Globus pallidus (tissue), 1 donor: Measurements from ENCODE around the gene ETF1.
"Not testable (repeated sequence)": the region's sequence is repeated elsewhere in the genome, so short reads cannot be mapped to it uniquely, and the experiment has no call there.

Source experiments
- DNase-seq: peaks from one replicate; pipeline ENCODE4 v3.0.0-alpha.2; 2015; ENCODE audit warnings: low spot score

Gene ETF1

GRCh38 chr5:138490648-138491283 is 52.3 kb downstream of the ETF1 start:
- DNase-seq = no peak

- DNase-seq = no peak
Measured at GRCh38 chr5:138489683-138490061, 53.4 kb downstream of the ETF1 start.

DNA sequence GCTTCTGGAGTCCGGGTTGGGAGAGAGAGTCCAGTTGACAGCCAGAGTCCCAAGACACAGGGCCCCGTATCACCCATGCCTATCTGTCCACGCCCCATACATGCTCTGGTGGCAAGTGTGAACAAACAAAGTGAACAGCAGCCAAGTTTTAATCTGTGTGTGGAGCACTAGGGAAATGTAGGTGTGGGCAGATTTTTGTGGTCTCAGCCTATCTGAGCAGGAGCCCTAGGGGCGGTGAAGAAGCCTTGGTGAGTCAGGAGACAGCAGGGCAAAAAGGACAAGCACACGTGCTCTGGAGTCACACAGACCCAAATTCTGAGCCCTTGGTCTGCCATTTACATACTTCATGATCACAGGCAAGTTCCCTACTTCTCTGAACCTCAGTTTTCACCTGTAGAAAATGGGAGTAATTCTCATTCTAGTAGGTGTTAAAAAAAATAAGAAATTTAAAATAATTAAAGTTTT is 54.5 kb downstream of the ETF1 start:
- no peak for DNase-seq

GRCh38 chr5:138482638-138483037 is 60.4 kb downstream of the ETF1 start:
- DNase-seq = no peak

- no peak for DNase-seq
Measured at GRCh38 chr5:138476918-138477317, 66.1 kb downstream of the ETF1 start.

DNA sequence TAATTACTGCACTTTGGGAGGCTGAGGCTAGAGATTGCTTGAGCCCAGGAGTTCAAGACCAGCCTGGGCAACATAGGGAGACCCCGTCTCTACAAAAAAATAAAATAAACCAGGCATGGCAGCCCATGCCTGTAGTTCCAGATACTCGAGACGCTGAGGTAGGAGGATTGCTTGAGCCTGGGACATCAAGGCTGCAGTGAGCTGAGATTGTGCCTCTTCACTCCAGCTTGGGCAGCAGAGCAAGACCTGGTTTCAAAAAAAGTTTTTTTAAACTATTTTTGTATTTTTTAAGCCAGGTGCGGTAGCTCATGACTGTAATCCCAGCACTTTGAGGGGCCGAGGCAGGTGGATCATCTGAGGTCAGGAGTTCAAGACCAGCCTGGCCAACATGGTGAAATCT is 69.9 kb downstream of the ETF1 start:
- DNase-seq = not testable (repeated sequence)

DNA sequence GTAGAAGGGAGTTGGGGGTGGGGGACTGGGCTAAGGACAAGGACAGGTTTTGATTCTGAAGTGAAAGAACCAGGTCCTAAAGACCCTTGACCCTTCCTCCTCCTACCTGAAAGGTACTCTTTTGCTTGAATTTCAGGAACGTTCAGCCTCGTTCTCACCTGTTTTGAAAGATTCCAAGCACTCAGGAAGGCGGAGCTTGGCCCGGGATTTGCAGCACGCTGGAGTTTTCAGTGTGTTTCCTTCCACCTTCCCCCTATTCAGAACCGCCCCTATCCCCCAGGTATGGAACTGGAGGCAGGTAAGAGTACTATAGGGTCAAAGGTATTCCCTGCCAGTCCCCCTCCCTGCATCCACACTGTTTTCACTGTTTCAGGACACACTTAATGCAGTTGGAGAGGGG is 70.7 kb downstream of the ETF1 start:
- no peak for DNase-seq

DNA sequence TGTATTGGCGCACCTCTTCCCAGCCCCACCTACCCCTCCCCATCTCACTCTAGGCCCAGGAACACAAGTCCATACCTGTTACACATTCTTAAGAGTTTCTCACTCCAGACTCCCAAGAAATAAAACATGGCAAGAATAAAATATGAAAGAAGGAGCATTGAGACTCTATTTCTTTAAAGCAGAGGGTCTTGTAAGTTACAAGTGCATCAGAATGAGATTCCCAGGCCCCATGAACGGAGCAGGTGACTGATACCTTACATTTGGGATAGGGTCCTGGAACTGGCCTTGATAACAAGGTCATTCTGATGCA is 72.0 kb downstream of the ETF1 start:
- no peak for DNase-seq

DNA sequence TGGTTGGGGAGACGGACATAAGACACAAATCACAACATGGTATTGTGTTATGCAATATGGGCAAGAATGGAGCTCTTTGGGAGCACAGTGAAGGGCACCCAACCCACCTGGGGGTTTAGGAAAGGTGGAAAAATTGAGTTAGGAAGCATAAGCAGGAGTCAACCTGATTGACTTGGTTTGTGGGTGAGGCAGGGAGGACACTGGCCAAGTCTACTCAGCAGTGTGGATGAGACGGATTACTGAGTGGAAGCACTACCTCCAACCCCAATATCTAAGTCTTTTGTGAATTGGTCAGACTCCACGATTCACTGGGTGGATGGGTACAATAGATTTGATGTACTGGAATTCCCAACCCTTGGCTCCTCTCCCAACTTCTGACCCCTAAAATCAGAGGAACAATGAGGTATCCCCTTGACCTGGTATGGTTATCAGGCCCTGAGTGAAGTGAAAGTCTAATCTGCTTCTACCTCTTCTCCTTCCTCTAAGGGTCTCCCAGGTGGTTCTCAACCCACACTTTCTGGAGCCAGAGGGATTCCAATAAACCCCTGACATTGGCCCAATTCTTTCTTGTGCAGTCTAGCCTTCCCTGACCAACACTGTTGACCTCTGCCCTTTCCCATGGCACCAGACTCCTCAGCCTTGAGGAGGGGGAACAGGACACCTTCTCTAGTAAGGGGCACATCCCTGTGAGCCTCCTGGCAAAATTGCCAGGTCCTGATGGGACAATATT is 72.5 kb downstream of the ETF1 start:
- DNase-seq = no peak

DNA sequence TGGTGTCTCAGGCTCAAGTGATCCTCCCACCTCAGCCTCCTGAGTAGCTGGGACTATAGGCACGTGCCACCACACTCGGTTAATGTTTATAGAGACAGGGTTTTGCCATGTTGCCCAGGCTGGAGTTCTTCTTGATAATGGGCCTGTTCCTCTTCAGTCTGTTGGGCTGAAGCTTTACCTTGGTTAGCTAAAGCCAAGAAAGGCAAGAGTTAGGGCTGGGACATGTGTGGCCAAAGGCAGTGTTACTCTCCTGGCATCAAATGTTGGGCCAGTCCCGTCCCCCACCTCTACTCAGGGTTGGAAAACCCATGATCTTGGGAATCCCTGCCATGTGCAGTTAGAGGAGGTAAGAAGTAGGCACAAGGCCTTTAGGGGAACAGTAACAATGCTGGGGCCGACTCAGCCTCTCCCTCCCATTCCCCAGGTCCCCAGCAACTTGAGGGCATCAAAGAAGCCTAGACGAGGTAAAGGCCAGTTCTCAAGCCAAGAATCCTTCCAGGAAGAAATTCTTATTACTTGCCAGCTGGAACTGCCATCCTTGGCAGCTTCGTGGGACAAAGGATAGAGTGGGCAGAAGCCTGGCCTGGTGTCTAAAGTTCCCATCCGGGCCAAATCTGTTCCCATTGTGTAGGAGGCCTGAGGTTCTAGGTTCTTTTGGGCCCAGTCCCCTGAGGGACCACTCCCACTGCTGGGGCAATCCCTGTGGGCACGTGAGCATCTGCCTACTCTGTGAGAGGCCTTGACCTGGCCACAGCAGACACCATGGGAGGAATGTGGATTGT is 73.3 kb downstream of the ETF1 start:
- DNase-seq = no peak

DNA sequence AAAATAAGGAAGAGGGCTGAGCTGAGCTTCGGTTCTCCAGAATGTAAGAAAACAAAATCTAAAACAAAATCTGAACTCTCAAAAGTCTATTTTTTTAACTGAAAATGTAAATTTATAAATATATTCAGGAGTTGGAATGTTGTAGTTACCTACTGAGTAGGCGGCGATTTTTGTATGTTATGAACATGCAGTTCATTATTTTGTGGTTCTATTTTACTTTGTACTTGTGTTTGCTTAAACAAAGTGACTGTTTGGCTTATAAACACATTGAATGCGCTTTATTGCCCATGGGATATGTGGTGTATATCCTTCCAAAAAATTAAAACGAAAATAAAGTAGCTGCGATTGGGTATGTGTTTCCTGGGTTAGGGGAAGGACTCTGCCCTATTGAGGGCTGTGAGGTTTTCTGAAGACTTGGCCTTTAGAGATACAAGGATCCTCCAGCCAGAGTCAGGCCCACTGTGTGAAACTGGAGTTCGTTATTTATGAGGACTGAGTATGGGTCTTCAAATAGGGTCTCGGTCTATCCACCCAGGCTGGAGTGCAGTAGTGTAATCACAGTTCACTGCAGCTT is 74.0 kb downstream of the ETF1 start:
- no peak for DNase-seq

DNA sequence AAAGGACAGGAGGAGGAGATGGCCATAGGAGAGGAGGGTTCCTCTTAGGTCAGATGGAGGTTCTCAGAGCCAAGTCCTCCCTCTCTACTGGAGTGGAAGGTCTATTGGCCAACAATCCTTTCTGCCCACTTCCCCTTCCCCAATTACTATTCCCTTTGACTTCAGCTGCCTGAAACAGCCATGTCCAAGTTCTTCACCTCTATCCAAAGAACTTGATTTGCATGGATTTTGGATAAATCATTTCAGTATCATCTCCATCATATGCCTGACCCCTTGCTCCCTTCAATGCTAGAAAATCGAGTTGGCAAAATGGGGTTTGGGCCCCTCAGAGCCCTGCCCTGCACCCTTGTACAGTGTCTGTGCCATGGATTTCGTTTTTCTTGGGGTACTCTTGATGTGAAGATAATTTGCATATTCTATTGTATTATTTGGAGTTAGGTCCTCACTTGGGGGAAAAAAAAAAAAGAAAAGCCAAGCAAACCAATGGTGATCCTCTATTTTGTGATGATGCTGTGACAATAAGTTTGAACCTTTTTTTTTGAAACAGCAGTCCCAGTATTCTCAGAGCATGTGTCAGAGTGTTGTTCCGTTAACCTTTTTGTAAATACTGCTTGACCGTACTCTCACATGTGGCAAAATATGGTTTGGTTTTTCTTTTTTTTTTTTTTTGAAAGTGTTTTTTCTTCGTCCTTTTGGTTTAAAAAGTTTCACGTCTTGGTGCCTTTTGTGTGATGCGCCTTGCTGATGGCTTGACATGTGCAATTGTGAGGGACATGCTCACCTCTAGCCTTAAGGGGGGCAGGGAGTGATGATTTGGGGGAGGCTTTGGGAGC is 74.7 kb downstream of the ETF1 start:
- no peak for DNase-seq

GRCh38 chr5:138467711-138468132 is 75.3 kb downstream of the ETF1 start:
- no peak for DNase-seq

GRCh38 chr5:138466900-138467710 is 75.9 kb downstream of the ETF1 start:
- no peak for DNase-seq

GRCh38 chr5:138466125-138466899 is 76.7 kb downstream of the ETF1 start:
- DNase-seq = no peak

DNA sequence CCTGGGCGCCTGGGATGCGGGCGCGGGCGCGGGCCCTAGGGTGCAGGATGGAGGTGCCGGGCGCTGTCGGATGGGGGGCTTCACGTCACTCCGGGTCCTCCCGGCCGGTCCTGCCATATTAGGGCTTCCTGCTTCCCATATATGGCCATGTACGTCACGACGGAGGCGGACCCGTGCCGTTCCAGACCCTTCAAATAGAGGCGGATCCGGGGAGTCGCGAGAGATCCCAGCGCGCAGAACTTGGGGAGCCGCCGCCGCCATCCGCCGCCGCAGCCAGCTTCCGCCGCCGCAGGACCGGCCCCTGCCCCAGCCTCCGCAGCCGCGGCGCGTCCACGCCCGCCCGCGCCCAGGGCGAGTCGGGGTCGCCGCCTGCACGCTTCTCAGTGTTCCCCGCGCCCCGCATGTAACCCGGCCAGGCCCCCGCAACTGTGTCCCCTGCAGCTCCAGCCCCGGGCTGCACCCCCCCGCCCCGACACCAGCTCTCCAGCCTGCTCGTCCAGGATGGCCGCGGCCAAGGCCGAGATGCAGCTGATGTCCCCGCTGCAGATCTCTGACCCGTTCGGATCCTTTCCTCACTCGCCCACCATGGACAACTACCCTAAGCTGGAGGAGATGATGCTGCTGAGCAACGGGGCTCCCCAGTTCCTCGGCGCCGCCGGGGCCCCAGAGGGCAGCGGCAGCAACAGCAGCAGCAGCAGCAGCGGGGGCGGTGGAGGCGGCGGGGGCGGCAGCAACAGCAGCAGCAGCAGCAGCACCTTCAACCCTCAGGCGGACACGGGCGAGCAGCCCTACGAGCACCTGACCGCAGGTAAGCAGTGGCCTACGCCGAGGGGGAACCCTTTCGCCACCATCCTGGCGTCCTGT is 77.5 kb downstream of the ETF1 start, which contains the start of gene EGR1:
Gene EGR1, plus strand, starts transcription at position 219 of the 864 bp plus-strand sequence. Its CDS starts 283 bp downstream, at position 502.
- DNase-seq = peak; percentile 96

- peak; percentile 99 for DNase-seq
Measured at GRCh38 chr5:138464388-138465260, 78.4 kb downstream of the ETF1 start.

- DNase-seq = peak; percentile 92
Measured at GRCh38 chr5:138464008-138464387, 79.0 kb downstream of the ETF1 start.
